RPMI7951 (cell line): ENCODE data around the gene SEC14L2. TPM values are rescaled to one million over a fixed set of nuclear protein-coding genes. Genes with fewer than 3 reads are reported as not detected.
"Not testable (repeated sequence)": the region's sequence is repeated elsewhere in the genome, so short reads cannot be mapped to it uniquely, and the experiment has no call there.

ENCODE experiments used
- DNase-seq: peaks from one replicate; pipeline ENCODE4 v3.0.0-alpha.2; 2012; ENCODE audit warnings: low read depth
- total RNA-seq: library from RNA; depleted of rRNA; stranded (reverse); fragments of >200 nt; shearing (Covaris generic); gene quantifications from 2 replicates; pipeline ENCODE4 v1.2.3, GENCODE V29; 2014

The SEC14L2 gene
- total RNA-seq, 1 experiment from 2014 or later = 9.7 TPM

DNA sequence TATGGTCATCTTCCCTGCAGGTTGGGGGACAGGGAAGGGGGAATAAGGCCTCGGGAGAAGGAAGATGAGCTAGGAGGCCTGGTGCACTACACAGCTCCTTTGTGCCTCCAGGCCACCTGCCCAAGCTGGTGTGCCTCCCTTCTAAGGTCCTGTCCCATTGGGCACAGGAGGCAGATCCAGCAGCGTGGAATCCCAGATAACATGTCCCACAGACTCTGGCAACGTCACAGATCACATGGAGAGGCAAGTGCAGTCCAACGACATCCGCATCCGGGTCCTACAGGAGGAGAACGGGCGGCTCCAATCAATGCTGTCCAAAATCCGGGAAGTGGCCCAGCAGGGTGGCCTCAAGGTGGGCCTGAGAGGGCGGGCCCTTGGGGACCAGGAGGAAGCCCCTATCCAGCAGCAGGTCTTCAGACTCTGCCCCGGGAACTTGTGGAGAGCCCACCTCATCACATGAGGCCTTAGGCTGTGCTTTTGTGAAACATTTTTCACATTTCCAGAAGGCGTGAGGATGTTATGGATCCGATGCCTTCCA is 21.4 kb upstream of the SEC14L2 start:
- no peak for DNase-seq

DNA sequence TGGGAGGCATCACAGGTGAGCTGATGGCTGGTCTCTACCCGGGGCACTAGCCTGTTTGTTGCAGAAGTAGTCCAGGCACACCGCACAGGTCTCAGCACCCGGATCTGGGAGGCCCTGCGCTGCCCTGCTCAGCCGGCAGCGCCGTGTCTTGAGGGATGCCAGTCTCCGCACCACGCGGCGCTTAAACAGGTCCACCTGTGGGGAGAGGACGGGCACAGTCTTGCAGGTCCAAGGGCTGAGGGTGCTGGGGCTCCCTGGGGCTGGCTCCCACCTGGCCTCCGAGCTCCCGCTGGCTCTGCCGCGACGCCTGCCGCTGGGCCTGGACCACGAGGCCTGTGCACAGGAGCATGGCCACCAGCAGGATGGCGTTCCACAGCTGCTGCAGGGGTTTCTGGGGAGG is 16.8 kb upstream of the SEC14L2 start:
- DNase-seq = no peak

DNA sequence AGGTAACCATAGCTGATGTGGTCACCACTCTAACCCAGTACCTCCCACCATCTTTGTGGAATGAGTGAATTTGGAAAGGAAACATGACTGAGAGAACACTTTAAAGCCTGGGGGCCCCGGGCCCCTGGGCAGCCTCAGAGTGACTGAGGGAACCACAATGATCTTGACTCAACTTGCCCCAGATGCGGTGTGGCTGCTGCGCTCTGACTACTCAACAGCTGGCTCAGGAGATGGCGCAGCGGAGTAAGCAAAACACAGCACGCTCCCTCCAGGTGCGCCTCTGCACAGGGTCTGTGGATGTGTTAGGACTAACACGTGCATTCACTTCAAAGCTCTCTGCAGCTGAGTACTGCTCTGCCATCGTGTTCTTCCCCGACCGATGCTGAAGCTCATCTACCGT is 15.6 kb upstream of the SEC14L2 start:
- DNase-seq = no peak

DNA sequence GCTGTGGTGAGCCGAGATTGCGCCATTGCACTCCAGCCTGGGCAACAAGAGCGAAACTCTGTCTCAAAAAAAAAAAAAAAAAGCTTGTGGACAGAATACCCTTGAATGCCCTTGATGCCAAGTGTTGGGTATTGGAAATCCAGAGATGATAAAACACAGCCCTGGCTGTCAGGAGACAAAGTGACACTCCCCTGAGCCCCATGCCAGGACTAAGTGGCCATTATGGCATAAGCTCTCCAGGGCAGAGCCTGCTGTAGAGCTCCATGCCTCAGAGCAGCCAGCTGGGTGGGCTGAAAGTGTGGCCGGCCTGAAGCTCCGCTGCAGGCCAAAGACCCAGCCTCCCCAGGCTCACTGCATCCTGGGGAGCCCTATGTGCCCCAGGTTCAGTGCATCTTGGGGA is 14.5 kb upstream of the SEC14L2 start:
- no peak for DNase-seq

DNA sequence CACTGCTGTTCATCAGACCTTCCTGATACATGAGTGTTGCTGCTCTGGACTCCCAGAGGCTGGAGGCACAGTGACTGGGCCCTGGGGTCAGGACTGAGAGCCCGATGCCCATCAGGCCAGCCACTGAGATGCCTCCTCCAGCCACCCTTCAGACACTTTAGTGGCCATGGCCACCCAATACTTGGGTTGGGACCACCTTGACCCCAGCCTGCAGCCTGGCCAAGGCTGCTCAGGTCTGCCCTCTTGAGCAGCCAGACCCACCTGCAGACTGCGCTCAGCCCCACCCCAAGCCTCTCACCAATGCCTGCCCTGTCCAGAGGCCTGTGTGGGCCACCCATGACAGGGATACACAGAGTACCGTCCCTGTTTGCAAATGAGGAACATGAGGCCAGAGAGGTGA is 13.8 kb upstream of the SEC14L2 start:
- DNase-seq = no peak

DNA sequence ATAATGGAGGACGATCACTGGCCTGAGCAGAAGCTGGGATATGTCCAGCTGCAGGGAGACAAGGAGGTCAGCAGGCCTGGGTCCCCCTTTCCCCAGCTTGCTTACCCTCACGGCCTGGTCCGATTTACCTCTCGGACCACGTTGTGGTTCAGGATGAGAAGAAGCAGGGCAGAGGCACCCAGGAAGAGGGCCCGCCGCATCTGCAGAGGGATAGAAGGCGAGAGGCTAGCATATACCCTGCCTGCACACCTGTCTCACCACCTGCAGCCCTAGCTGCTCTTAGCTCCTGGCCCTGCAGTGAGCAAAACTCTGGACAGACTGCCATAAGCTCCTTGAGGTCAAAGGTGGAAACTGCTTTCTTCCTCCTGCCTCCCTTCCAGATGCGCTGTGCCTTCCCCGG is 10.9 kb upstream of the SEC14L2 start:
- no peak for DNase-seq

DNA sequence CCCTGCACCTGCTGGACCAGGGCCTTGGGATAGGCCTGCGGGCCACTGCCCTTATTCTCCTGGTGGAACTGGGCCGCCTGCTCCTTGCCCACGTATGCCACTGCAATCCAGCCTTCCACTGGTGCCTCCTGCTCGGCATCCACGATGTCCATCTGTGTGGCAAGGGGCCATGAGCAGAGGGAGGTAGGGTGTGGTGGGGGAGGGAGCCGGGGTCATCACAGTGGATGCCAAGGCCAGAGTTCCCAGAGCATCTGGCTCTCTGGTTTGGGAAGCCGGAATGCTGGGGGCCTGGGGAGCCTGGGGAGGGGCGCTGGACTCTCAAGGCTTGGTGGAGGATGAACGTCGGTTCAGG is 10.2 kb upstream of the SEC14L2 start:
- no peak for DNase-seq

DNA sequence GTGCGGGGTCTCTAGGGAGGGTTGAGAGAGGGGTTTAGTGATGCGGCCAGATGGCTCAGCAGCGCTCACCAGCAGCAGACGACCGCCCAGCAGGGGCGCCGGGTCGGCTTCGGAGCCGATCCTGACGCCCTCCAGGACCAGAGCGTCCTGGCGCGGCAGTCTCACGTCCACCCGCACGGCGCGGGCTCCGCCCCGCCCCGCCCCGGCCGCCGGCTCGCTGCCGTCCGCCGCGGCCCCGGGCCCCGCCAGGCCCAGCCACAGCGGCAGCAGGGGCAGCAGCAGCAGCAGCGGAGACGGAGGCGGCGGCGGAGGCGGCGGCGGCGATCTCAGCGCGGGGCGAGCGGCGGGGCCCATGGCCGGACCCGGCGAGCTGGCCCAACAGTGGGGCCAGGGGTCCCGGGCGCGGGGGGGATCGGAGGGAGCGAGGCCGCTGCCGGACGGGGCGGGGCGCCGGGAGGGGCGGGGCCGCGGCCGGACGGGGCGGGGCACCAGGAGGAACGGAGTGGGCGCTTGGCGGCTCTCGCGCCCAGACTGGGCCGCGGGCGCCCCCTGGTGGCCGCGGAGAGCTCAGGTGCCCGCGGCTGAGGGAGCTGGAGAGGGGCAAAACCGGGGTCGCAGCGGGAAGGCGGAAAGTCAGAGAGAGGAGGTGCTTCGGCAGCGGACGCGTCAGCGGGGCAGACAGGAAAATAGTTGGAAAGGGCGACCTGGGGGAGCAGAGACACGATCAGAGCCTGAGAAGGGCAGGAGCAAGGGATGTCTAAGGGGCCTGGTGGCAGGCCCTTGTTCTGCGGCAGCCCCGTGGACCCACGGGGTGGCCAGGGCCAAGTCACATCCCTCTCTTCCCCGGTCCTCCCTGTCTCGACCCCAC is 9.6 kb upstream of the SEC14L2 start, which contains the start of gene RNF215:
TSS of gene RNF215 (minus strand) at position 452 of the 868 bp plus-strand sequence. CDS start at position 354, 98 bp downstream.
- DNase-seq = peak; percentile 66

DNA sequence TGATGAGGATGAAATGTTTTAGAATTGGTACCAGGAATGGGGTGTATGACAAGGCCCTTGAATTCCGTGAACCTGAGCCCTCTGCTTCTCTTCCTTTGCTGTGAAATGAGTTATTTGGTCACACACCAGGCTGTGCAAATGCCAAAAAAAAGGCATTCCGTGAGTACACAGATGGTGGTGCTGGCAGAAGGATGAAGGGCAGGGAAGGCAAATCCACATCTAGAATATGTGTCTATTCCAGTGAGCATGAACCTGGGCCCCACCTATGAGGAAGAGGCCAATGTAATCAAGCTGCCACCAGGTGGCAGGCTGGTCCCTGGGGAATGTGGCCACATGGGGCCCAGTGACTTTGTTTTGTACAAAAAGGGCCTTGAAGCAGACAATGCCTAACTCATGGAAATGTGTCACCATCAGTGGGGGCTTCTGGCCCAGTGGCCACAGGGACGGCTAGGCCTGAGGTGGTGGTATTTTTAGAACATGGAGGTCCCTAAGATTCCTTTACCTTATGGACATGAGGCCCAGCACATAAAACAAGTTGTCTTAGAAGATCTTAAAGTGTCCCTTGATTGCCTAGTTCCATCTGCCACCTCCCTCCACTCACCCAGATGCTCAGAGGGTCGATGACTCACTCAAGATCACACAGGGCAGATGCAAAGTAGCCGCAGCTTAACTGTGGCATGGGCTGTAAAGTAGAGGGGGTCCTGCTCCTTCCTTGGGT is 5.7 kb upstream of the SEC14L2 start:
- peak; percentile 75 for DNase-seq

DNA sequence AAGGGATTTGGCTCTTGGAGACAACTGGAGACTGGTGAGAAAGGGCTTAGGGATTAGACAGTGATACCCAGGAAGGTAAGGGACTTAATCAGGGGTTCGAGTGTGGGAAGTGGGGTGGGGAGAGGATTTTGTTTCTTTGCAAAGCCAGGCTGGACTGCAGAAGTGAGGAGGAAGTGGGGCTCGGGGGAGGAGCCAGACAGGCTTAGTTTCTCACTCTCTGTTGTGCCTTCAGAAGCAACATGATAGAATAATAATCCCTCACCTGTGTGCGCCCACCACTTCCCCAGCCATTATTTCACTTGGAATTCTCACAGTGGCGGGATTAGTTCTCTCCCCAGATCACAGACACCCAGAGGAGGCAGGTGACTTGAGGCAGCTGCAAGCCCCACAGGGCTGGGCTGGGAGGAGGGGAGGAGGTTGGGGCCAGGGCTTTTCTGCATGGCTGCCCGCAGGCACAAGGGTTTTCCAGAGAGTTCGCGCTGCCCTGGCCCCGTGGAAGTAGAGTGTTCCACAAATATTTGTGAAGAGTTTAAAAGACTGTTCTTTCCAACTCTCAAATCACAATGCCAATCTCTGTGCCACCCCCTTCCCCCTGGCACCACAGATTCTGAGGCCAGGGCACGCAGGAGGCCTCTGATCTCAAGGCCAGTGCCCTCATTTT is 4.0 kb upstream of the SEC14L2 start:
- DNase-seq = no peak

DNA sequence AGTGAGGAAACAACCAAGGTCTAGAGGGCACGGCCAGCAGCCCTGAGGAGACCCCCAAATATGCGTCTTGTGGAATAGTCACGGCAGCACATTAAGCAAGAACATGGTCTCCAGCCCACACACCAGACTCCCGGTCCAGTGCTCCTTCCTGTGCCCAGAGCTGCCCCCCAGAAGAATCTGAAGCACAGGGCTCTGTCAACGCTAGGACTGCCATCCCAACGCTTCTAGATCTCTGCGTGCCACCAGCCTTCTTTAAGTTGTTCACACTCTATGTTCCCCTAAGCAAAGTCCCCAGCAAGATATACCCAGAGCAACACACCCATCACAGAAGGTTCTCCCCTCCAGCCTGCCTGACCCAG is 3.5 kb upstream of the SEC14L2 start:
- no peak for DNase-seq

DNA sequence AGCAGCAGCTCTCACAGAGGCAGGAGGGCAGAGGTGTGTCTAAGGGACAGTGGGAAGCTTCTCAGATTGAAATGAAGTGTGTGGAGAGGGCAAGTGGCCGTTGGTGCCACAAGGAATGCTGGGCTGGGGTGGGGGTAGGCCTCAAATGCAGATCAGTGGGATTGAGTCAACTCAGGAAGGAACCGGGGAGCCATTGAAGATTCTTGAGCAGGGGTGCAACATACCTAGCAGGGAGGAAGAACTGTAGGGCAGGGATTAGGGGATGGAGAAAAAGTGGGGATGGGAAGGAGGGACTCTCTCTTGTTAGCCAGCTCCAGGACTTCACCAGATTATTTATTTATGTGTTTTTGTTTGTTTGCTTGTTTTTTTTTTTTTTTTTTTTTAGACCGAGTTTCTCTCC is 2.9 kb upstream of the SEC14L2 start:
- DNase-seq = no peak

DNA sequence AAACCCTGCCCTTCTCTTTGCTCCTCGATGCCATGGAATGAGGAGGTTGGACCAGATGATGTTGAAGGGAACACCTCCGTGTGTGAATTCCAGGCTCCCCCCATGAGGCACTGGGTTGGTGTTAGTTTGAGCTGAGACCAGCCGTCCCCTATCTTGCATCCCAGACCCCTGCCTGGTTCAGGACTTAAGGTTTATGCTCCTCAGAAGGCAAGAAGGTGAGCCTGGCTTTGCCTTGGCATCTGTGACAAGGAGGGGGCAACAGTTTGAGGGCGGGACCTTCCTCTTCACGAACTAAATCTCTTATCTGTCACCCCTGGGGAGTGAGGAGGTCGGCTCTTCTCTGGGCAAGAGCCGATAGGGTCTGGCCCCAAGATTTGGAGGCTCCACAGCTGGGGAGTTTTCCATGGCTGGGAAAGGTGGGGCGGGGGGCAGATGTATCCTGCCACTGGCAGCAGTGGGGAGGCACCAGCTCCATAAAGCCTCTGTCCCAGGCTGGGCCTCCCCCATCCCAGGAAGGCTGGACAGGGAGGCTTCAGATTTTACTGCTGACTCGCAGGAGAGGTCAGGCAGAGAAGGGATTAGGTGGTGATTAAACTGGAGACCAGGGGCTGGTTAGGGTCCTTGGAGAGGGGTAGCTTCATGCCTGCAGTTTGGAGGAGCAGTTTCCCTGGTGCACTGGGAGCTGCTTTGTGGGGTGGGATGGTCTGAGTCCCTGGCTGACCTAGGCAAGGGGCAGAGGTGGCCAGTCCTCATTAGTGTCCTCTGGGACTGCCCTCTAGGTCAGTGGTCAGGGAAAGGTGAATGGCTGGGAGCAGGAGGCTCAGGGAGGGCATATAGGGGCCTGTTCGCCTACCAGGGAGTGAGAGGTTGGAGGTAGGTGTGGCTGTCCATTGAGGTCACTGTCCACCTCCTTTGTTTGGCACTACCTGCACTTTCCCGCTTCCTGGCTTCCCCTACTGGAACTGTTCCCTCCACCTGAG is 1.1 kb downstream of the SEC14L2 start:
- DNase-seq = no peak

DNA sequence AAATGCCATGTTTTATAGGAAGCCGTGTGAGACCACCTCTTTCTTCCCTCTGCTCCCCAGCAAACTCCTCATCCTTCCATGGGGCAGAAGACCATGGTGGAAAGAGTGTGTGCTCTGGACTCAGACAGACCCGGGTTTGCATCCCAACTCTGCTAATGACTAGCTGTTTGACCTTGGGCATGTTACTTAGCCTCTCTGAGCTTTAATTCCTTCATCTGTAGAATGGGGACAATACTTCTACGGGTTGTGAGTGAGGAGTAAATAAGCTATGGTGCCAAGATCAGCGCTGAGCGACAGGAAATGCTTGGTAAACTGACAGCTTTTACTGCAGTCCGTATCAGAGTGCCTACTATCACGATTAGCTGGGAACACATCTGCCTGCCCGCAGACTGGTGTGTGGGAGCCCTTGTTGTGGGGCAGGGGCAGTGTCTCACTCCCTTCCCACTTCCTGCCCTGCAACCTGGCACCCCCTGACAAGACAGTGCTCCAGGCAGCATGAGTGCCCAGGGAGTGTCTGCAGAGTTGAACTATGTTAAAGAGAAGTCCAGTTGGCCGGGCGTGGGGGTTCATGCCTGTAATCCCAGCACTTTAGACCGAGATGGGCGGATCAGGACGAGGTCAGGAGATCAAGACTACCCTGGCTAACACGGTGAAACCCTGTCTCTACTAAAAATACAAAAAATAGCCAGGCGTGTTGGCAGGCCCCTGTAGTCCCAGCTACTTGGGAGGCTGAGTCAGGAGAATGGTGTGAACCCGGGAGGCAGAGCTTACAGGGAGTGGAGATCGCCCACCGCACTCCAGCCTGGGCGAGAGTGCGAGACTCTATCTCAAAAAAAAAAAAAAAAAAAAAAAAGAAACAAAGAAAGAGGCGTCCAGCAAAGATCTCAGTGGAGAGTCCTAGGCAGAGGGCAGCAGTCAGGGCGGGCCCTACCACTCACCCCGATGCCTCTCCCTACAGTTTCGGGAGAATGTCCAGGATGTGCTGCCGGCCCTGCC is 2.2 kb downstream of the SEC14L2 start:
- peak; percentile 4 for DNase-seq

DNA sequence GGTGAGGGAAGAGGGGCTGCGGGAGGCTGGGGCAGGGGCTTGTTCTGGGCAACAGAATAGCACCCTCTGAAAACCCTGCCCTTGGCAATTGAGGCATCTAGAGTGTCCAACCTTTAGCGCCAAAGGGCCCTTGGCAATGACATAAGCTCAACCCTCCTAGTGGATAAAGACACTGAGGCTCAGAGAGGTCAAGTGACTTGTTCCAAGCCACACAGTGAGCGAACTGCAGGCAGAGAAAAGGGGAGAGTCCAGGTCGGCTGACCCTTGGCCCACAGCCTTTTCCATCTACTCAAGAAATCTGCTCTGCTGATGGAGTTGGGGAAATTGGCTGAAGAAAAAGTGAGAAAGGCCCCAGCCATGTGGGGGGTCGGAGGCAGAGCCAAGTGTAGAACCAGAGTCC is 2.9 kb downstream of the SEC14L2 start:
- DNase-seq = no peak

DNA sequence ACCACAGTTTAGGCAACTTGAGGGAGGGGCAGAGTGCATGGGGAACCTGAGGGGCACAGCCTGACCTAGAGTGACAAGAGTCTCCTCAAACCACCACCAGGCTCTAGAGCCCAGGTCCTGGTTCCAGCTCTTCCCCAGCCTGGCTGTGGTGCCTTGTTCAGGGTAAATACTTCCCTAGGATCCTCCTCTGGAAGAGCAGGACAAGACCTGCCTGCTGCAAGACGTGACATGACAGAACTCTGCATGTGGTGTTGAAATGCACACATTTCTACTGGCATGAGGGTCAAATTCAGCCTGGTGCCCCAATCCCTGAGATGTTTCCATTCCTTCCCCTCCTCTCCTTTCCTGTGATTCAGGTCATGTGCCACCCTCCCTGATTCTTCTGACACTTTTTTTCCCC is 3.3 kb downstream of the SEC14L2 start:
- no peak for DNase-seq

DNA sequence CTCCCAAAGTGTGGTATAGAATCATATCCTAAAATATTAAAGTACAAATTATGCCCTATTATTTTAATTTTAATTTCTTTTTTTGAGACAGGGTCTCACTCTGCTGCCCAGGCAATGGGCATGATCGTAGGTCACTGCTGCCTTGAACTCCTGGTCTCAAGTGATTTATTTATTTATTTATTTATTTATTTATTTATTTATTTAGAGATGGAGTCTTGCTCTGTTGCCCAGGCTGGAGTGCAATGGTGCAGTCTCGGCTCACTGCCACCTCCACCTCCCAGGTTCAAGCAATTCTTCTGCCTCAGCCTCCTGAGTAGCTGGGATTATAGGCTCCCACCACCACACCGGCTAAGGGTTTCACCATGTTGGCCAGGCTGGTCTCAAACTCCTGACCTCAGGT is 4.2 kb downstream of the SEC14L2 start:
- DNase-seq = not testable (repeated sequence)

DNA sequence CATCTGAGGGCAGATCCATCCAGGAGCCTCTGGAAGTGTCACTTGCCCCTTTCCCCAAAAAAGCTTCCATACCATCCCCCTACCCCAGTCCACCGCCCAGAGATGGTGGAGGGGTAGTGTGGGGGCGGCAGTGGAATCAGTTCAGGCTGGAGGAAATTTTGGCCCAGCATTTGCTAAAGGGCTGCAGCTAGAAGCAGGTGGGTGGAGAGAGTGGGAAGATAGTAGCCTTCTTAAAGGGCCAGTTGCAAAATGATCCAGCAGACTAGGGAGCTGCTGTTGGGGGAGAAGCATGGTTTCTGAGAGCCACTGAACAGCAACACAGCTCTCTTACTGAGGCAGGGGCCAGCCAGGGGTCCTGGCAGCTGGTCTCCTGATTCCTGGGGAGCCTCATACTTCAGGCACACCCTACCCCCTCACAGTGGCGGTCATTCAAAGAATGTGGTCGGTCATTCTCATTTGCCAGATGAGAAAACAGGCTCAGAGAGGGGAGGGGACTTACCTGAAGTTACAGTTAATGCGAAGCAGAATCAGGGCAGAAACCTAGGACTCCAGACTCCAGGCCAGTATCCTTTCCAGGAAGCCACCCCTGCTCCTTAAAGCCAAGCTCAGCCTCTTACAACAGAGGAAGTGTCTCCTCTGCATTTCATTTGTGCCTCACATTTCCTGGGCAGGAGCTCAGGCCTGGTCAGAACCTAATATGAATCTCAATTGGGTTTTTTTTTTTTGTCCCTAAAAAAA is 5.4 kb downstream of the SEC14L2 start:
- DNase-seq = no peak

DNA sequence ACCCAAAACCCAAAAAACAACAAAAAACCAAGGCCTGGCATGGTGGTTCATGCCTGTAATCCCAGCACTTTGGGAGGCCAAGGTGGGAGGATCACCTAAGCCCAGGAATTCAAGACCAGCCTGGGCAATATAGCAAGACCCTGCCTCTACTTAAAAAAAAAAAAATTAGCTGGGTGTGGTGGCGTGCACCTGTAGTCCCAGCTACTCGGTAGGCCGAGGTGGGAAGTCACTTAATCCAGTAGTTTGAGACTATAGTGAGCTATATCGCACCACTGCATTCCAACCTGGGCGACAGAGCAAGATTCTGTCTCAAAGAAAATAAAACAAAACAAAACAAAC is 5.9 kb downstream of the SEC14L2 start:
- not testable (repeated sequence) for DNase-seq
